Activated naive CD8-positive, alpha-beta T cell treated with anti-CD3 and anti-CD28 coated beads, Interleukin-2, amount 50 U/mL, for 16 hours (primary cell): Measurements from ENCODE around the gene SEMA5B.

Source experiments
- DNase-seq: peaks from one replicate; pipeline ENCODE4 v3.0.0-alpha.2; 2020; ENCODE audit warnings: low read depth, low spot score

SEMA5B gene

DNA sequence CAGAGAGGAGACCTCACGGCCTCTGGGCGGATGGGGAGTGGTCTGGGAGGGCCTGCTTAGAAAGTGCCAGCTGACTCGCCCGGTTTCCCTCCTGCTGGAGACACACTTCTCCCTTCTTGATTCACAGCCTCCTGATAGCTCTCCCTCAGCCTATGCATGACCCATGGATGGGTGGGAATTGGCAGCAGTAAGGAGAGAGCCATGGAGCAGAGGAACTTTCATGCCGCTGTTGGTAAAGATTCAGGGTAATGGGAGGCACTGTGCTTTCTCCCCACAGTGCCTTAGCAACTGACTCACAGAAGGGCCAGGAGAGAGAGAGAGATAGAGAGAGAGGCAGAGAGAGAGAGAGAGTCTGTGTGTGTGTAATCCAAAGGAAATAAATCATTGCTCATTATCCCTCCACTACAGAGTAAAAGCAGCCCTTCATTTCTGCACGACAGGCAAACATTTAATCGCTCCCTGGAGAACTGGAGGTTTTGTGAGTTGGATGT is 82.8 kb downstream of the SEMA5B start:
- no peak for DNase-seq

DNA sequence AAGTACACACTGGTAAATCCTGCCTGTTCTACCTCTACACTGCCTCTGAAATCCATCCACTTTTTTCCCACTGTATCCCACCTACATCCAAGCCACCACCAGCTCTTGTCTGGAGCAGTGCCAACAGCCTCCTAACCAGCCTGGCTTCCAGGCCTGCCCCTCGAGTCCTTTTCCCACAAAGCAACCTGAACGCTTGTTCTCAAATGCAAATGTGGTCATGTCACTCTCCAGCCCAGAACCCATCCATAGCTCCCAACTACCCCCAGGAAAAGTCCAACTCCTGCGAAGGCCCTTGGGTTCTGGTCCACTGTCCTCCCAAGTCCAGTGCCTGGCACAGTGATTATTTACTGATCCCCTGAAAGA is 83.8 kb downstream of the SEMA5B start:
- DNase-seq = no peak

DNA sequence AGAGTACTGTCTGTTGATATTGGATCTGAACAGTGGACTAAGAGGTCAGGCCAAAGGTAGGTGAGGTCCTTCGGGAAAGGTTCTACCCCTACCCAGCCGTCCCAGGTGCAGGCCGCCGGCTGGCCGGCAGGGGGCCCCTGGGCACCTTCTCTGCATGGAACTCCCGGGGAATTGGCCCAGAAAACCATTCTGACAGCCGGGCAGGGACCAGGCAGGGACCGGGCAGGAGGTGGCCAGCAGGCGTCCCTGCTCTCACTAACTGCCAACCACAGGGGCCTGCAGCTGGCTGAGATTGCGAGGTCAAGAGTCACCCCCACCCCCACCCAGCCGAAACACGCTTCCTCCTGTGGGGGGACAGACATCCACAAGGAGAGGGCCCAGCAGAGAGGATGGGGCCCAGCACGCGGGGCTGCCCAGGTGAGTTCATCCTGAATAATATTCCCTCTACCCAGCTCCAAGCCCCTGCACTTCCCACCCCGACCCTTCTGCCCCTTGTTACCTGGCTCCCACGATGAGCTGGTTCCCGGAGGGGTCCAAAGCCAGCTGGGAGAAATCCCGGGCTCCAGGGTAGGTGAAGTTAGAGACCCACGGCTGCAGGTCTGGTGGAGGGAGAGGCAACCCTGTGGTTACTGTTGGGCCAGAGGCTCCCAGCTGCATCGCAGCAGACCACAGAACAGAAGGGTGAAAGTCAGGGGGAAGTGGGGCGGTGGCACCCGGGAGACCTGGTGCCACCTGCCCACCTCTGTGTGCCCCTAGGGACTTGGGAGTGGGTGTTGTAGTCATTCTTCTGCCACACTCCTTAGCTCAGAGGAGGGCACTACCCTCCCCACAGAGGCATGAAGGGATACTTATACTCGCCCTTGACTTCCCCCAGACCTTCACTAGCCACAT is 84.4 kb downstream of the SEMA5B start:
- no peak for DNase-seq

DNA sequence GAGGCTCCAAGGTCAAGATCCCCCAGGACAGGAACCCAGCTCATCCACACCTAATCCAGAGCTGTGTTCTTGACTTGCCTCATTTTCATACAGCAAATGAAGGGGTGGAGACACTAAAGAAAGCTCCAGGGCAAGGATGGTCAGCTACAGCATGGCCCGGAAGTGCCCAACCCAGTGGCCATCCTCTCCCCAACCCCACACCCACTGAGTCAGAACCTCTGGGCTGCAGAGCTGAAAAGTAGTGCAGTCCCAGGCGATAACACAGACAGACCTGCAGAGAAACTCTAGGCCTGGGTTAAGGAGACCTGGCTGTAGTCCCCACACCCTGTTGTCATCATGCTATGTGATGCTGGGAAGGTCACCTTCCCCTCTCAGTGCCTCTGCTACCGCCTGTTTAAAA is 85.3 kb downstream of the SEMA5B start:
- no peak for DNase-seq

DNA sequence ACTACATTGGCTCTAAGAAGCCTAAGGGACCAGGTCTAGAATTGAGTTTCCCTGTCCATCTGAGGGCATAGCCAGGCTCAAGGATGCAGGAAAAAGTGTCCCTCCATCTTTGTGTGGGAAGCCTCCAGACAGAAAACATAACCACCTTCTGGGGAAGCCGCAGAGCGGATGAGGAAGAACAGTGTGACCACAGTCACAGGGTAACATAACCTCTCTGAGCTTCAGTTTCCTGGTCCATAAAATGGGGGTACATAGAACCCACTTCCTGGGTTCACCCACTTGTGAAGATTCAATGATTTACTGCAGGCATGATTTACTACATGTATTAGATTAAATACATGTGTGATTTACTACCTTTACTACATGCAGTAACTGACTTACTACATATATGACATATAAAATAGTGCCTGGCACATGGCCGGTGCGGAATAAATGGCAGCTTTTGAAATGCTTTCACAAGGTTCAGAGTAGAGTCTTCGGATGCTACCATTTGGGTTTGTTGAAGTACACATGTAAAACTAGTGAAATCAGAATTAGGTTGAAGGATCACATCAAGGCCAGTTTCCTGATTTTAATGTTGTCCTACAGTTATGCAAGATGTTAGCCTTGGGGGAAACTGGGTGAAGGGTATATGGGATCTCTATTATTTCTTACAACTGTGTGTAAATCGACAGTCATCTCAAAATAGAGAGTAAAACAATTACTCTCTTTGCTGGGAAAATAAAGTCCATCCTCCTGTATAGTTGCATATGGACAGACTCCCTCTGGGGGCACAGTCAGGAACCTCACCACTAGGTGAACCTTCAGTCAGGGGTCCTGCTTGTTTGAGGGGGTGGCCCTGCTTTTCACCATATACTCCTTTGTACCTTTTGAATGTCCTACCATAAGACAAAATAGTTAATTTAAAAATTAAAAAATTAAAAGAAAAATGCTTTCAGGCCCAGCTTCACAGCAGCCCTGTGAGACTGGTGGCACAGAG is 86.0 kb downstream of the SEMA5B start:
- DNase-seq = no peak

DNA sequence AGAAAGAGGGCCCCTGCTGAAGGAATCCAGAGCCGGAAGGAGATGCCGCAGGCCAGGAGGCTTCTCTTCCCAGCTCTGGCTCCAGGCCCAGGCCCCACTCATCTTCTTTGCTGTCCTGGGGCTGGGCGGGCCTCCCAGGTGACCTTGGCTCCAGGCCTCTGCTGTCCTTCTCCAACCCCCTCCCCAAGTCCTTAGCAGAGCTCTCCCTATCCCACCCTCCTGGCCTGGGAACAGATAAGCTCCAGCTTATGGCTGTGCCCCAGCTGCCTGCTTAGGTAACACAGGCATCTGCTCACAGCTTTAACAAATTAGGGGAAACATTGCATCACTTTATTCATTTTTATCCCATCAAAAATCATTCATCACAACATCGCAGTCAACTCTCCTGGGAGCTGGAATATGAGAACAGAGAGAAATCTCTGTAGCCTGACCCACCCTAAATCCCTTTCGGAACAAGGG is 86.9 kb downstream of the SEMA5B start:
- DNase-seq = no peak

DNA sequence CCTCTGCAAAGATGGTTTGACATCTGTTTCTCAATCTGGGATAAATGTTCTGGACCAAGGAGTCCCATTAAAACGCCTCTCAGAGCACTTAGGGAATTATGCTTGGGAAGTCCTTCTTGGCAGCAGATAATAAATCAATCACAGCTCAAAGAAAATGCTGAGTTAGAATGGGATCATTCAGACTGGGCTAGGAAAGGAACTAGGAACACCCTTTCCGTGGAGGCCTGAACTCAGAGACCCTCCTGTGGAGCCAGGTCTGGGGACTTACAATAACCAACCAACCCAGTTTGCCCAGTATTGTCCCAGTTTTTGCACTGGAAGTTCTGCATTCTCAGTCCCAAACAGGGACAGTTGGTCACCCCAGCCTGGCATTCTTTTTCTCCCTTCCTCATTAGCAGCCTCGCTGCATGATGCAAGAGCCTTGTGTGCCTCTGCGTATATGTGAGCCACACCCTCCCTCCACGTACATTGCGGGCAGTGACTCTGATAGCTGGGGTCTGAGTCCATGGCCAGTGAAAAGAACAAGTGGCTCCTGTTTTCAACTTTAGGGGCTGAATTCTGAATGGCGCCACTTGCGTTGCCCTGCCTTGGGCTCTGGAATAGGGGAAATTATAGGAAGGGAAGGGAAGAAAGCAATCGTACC is 88.7 kb downstream of the SEMA5B start:
- no peak for DNase-seq

DNA sequence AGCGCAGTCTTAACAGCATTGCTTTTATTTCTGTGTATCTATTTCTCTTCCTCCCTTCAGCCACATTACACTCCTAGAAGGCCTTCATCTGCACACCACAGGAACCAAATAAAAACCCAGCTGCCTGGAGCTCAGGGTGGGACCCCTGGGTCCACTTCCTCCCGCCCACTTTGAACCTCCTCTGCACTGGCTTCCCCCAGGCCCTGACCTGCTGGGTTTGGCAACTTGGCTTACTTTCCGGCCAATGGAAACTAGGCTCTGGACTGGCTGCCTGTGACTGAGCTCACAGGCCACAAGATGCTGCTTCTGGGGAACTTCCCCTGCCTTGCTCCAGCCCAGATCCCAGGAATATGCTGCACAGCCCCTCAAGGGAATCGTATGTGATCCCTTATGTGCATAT is 89.8 kb downstream of the SEMA5B start:
- no peak for DNase-seq

DNA sequence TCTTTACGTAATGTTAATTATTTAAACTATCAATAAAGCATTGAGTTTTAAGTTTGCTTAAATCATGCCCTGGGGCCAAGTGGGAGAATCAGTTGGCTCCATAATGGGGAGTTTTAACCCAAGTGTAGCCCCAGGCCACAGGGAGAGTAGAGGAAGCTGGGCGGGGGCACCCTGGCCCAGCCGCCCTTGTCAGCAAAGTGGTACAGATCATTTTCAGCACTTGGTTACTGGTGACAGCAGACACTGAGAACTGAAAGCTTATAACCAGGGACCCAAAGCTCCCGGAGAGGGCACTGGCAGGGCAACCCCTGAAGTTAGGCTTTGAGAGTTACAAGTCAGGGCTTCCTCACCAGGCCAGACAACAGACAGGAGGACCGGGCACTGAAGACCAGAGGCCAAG is 90.6 kb downstream of the SEMA5B start:
- no peak for DNase-seq

DNA sequence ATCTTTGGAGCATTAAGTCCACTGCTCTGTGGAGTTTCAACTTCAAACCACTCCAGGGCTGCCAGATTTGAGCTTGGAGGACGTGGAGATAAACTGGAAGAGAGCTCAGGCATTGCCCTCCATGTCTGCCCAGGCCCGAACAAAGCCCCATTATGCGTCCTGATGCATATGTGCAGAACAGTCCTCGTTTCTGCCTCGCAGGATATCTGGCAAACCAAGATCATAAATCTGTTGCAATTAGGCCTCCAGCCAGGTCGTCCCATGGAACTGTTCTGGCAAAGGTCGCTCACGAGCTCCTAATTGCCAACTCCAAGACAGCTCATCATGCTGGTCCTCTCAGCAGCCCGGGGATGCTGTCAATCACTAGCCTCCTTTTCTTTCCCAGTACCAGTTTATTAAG is 91.2 kb downstream of the SEMA5B start:
- no peak for DNase-seq

DNA sequence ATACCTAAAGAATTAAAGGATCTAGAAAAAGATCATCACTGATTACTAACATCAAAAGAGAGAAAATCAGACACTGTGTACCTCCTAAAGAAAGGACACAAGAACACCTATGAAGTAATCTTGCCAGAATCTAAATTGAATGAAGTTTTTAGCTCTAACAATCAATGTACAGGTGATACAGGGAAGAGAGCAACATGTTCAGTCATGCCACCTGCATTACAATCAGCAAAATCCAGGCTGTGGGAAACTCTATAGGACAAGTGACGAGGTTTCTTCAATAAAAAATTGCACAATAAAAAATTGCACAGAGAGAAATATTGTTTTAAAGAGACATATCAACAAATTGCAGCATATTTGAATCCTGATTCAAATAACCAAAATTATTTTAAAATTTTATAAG is 93.3 kb downstream of the SEMA5B start:
- DNase-seq = no peak

DNA sequence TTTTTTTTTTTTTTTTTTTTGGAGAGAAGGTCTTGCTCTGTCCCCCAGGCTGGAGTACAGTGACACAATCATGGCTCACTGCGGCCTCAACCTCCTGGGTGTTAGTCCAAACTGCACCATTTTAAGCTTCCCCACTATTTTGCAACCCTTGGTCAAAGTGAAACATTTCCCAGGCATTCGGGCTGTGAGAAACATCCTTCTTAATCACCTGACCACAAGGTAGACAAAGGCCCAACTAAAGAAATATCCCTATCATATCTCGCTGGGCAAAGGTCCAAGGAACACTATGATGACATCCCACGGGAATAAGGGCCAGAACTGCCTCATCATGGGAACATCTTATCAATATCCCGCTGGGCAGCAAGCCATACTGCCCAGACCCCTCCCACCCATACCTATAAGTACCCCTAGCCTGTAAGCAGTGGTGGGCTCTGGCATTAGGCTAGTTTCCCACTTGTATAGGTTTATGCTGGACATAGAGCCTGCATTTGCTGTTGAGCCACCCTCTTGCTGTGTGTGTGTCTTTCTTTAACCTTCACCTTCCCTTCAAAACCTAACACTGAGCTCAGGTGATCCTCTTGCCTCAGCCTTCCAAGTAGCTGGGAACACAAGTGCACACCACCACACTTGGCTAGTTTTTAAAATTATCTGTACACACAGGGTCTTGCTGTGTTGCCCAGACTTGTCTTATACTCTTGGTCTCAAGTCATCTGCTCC is 95.2 kb downstream of the SEMA5B start:
- DNase-seq = no peak

DNA sequence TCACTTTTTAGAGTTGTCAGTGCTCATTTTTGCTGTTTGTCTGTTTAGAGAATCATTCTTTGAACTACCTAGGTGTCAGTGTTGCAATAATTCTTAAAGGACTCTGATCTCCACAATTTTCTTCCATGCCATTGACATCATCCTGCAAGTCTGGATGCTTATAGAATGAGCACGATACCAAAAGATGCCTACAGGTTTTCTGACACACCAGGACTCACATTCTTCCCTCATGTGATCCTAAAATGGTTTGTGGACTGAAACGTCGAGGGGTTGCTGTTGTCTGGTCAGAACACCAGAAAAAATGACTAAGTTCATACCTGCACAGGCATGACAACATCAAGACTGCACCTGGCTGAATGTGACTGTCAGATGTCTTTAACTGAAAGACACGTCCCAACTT is 95.9 kb downstream of the SEMA5B start:
- no peak for DNase-seq

DNA sequence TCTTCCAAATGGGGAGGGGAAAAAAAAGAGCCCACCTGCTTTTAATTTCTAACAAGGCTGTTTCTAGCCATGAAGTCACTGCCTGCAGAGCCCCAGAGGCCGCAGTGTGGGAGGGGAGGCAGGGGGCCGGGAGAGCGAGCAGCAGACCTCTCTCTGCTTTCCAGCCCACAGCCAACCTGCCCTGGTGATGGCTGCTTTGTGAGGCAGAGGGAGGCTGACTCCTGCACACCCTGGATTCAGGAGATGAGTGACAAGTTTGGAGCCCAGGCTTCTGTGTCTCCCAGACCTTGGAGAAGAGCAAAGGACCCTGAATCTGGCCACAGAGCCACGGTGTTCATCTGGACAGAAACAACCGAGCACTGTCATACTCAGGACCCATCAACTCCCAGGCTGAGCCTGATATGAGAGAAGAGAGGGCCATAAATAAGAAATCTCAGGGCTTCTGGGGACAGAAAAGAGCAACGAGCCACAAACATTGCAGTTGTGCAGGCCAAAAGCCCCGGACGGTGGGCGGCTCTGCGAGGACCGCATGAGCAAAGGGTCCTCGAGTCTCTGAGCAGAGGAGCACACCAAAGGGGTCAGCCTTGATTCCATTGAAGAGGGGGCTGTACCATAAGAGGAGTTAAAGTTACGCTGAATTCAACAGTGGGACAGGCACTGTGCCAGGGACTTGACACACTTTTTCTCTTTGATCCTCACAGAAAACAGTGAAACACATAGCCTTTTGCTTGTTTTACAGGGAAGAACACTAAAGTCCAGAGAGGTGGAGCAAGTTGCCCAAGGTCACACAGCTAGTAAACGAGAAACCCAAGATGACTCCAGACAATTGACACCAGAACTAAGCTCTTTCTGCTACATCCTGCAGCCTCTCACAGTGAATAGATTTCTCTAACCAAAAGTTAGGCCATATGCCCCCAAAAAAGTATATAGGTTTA is 97.2 kb downstream of the SEMA5B start:
- DNase-seq = no peak

DNA sequence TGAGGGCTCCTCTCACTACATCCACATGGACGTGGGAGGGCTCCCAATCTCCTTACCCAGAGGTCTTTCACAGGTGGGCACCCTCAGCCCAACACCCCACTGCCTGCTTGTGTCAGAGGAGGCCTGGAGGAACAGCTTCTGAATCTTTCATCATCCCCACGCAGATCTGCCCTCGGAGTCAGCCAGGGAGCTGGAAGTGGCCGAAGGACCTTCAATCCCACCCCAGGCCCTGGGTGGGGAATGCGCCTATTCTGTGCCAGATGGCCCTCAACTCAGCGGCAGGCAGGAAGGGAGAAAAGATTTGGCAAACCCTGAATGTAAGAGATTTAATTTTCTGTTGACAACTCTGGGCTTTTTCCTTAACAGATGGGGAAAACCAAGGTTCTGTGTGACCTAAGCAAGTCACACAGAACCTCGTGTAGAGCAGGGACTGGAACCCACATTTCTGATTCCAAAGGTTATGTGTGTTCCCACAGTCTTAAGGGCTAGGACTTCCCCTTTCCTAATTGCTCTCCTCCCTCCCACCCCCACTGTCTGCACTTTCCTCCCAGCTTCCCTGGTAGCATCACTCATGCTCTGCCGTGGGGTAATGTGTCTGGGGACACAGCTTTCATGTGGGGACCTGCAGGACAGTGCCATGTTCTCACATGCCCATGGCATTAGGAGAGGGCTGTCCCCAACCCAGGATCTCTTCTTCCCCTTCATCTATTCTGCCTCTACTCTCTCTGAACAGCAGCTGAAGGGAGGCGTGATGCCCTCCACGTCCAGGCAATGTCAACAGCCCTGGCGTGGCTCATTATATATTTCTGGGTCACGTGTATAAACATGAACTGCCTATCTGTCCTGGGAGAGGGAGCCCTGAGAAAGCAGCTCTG is 98.1 kb downstream of the SEMA5B start:
- DNase-seq = no peak

DNA sequence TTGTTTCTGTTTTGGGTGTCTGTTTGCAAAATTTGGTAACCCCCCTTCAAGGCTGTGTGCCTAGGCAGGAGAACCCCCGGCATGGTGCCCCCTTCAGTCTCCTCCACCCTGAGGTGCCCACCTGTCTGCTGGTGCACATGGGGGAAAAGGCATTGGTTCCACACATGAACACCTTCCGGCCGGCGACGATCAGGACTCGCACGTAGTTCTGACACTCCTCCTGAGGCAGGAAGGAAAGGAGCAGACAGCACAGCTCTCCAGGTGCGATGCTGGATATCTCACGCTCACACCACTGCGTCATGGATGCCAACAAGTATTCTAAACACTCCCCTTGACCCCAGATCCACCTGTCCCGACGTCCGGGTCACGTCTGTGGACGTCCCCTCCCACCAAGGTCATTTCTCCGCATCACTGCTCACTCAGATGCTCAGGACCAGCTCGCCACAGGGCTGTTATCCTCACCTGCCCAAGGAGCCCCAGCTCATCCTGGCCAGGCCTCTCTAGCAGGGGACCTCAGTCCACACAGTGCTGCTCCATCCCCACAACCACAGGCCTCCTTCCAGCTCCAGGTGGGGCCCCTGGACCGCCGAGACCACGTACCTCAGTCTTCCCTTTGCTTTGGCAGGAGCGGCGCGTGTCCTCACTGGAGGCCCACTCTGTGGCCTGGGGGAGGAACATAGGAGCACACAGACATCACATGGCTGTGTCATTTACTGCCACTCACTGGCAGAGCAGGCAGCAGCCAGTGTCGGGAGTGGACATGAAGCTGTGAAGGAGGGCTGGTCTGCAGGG is 99.0 kb downstream of the SEMA5B start:
- no peak for DNase-seq

DNA sequence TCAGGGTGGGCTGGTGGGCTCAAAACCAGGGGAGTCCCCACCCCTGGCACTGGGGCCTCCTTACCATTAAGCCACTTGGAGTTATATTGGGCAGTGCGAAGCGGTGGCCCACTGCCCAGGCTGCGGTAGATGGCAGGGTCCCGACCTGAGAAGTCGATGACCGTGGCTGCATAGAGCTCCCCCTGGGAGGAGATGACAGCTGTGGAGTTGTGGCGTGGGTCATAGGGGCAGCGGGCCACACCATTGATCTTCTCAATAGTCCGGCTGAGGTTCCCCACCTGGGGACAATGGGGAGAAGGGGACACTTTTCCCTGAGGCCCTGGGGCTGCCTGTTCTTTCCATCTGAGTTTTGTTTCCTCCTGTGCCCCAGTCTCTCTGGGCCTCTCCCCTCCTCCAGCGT is 99.8 kb downstream of the SEMA5B start:
- no peak for DNase-seq

DNA sequence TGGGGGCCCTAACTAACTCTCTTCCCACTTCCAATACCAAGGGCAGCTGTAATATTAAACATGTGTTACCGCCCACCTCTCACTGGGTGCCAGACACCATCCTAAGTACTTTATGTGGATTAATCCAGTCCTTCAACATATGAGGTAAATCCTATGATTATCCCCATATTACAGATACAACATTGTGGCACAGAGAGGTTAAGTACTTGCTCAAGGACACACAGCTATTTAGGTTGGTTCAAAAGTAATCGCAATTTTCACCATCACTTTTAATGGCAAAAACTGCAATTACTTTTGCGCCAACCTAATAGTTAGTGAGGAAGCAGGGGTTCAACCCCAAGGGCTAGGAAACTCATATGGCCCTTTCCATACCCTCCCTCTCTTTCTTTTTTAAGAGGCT is 100.8 kb downstream of the SEMA5B start:
- no peak for DNase-seq
